Ishikawa (cell line): ENCODE data around the gene ZBTB7C.

Source experiments
- CREB1 ChIP-seq: IDR thresholded peaks from 2 replicates; pipeline ENCODE4 v1.6.1; 2012; ENCODE audit warnings: low read depth
- EGR1 ChIP-seq: IDR thresholded peaks from 2 replicates; pipeline ENCODE4 v1.6.1; 2012
- EP300 ChIP-seq: IDR thresholded peaks from 2 replicates; pipeline ENCODE4 v1.6.1; 2012; ENCODE audit warnings: borderline replicate concordance
- FOXM1 ChIP-seq: IDR thresholded peaks from 2 replicates; pipeline ENCODE4 v1.6.1; 2012; ENCODE audit warnings: low read depth, borderline replicate concordance
- MAX ChIP-seq: IDR thresholded peaks from 2 replicates; pipeline ENCODE4 v1.6.1; 2012
- REST ChIP-seq: IDR thresholded peaks from 2 replicates; pipeline ENCODE4 v1.6.1; 2012; ENCODE audit warnings: low read depth, mild to moderate bottlenecking
- TAF1 ChIP-seq: IDR thresholded peaks from 2 replicates; pipeline ENCODE4 v1.6.1; 2012; ENCODE audit warnings: low read depth, mild to moderate bottlenecking
- YY1 ChIP-seq: IDR thresholded peaks from 2 replicates; pipeline ENCODE4 v1.6.1; 2012; ENCODE audit warnings: low read depth

GRCh38 chr18:48109961-48110493, 299.2 kb downstream of the ZBTB7C start:
- TF ChIP-seq REST (no peak), EGR1 (no peak), MAX (no peak), YY1 (no peak), FOXM1 (no peak), TAF1 (no peak), CREB1 (no peak), EP300 (no peak)
